ENCODE results near the gene GFPT1. TPM values are rescaled to one million over a fixed set of nuclear protein-coding genes. Genes with fewer than 3 reads are reported as not detected.

The GFPT1 gene
- total RNA-seq, 1 donor from 2014 or later, result 126 TPM

DNA sequence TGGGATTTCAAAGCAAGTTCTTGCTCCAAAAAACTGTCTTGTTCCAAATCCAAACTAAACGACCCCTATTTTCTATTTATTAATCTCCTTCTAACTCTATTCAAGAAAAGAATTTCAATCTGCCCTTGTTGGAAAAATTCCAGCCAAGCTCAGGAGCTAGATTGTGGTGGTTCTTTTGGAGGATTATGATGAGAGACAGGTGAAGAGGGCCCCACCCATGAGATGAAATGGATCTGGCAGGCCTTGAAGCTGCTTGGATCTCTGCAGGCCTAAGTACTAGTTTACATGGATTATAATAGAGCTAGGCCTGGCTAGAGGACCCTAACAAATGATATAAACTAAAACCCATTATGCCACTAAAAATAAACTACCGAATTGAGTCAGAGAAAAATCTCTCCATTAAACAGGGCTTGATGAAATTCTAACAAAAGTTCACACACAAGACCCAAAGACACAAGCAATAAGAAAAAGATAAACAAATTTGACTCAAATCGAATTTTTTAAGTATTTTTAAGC lies 101.6 kb downstream of the GFPT1 start:
- Histone ChIP-seq H3K9ac (ENCODE audit: low read length) (no peak overlapping the region), H3K4me1 (ENCODE audit: insufficient read depth, low read length) (no peaks in the 10 kb centered on the region), H3K27ac (ENCODE audit: low read depth, low read length) (no peak overlapping the region), H4K20me1 (ENCODE audit: insufficient read depth, low read length) (no peaks in the 10 kb centered on the region), H3K4me2 (ENCODE audit: low read length) (no peak overlapping the region), H3K36me3 (ENCODE audit: insufficient read depth, low read length) (no peaks in the 10 kb centered on the region), H3K4me3 (ENCODE audit: insufficient read depth, low read depth, low read length) (no peak overlapping the region), H3K9me3 (ENCODE audit: insufficient read depth, low read depth, low read length) (no peaks in the 10 kb centered on the region), H2AFZ (ENCODE audit: low read depth, low read length) (no peak overlapping the region), H3K27me3 (ENCODE audit: insufficient read depth, low read length) (no peaks in the 10 kb centered on the region), H3K79me2 (ENCODE audit: insufficient read depth, low read length) (no peaks in the 10 kb centered on the region)
- Mint-ChIP-seq H3K27ac (ENCODE audit: unreplicated experiment) (no peak overlapping the region), H3K4me3 (ENCODE audit: unreplicated experiment) (no peak overlapping the region), H3K9me3 (ENCODE audit: unreplicated experiment) (no peaks in the 10 kb centered on the region), H3K36me3 (ENCODE audit: low read depth, unreplicated experiment) (no peaks in the 10 kb centered on the region), H3K4me1 (ENCODE audit: low read depth, unreplicated experiment) (no peaks in the 10 kb centered on the region), H3K27me3 (ENCODE audit: low read depth, unreplicated experiment) (no peaks in the 10 kb centered on the region)
- TF ChIP-seq EZH2 (IDR thresholded peaks at IDR 0.05; ENCODE audit: insufficient read depth, low read length), result no peak
- TF ChIP-seq, protein P1, sequence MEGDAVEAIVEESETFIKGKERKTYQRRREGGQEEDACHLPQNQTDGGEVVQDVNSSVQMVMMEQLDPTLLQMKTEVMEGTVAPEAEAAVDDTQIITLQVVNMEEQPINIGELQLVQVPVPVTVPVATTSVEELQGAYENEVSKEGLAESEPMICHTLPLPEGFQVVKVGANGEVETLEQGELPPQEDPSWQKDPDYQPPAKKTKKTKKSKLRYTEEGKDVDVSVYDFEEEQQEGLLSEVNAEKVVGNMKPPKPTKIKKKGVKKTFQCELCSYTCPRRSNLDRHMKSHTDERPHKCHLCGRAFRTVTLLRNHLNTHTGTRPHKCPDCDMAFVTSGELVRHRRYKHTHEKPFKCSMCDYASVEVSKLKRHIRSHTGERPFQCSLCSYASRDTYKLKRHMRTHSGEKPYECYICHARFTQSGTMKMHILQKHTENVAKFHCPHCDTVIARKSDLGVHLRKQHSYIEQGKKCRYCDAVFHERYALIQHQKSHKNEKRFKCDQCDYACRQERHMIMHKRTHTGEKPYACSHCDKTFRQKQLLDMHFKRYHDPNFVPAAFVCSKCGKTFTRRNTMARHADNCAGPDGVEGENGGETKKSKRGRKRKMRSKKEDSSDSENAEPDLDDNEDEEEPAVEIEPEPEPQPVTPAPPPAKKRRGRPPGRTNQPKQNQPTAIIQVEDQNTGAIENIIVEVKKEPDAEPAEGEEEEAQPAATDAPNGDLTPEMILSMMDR (IDR thresholded peaks at IDR 0.05; ENCODE audit: insufficient read depth, low read depth, low read length), result no peak
- no peak for DNase-seq (ENCODE audit: low read depth)
- FAIRE-seq, result no peak

DNA sequence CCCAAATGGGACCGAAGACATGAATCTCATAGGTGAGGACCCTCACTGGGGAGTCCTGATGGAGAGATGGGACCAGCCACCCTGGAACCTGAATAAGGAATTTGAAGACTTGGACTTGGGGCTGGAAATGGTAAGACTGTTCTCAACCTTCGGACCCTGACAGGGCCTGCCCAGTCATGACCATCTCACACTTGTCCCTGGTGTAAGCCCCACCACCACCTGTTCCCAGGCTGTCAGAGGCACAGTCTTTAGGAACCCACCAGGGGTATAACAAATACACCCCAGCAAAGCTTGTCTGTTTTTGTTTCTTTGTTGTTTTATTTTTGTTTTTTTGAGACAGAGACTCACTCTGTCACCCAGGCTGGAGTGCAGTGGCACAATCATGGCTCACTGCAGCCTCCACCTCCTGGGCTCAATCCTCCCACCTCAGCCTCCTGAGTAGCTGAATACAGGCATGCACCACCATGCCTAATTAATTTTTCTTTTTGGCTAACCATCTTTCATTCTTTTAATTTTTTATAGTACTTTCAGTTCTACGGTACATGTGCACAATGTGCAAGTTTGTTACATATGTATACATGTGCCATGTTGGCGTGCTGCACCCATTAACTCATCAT lies 106.1 kb downstream of the GFPT1 start:
- Histone ChIP-seq H3K27me3 (ENCODE audit: insufficient read depth, low read length) (no peaks in the 10 kb centered on the region), H3K4me1 (ENCODE audit: insufficient read depth, low read length) (no peaks in the 10 kb centered on the region), H2AFZ (ENCODE audit: low read depth, low read length) (no peak overlapping the region), H3K36me3 (ENCODE audit: insufficient read depth, low read length) (no peaks in the 10 kb centered on the region), H4K20me1 (ENCODE audit: insufficient read depth, low read length) (no peaks in the 10 kb centered on the region), H3K4me3 (ENCODE audit: insufficient read depth, low read depth, low read length) (no peak overlapping the region), H3K4me2 (ENCODE audit: low read length) (no peak overlapping the region), H3K9ac (ENCODE audit: low read length) (no peak overlapping the region), H3K9me3 (ENCODE audit: insufficient read depth, low read depth, low read length) (no peaks in the 10 kb centered on the region), H3K79me2 (ENCODE audit: insufficient read depth, low read length) (no peaks in the 10 kb centered on the region), H3K27ac (ENCODE audit: low read depth, low read length) (no peak overlapping the region)
- no peaks in the 10 kb centered on the region for H3K4me1 Mint-ChIP-seq (ENCODE audit: low read depth, unreplicated experiment)
- TF ChIP-seq, protein P1 (IDR thresholded peaks at IDR 0.05; ENCODE audit: insufficient read depth, low read depth, low read length), result no peak
- TF ChIP-seq EZH2 (IDR thresholded peaks at IDR 0.05; ENCODE audit: insufficient read depth, low read length), result no peak
- peaks cover 1% of the 10 kb centered on the region for H3K9me3 Mint-ChIP-seq (ENCODE audit: unreplicated experiment)
- no peak for FAIRE-seq
- H3K36me3 Mint-ChIP-seq (ENCODE audit: low read depth, unreplicated experiment), result no peaks in the 10 kb centered on the region
- no peak for DNase-seq (ENCODE audit: low read depth)
- H3K4me3 Mint-ChIP-seq (ENCODE audit: unreplicated experiment), result no peak overlapping the region
- no peak overlapping the region for H3K27ac Mint-ChIP-seq (ENCODE audit: unreplicated experiment)
- no peaks in the 10 kb centered on the region for H3K27me3 Mint-ChIP-seq (ENCODE audit: low read depth, unreplicated experiment)

All from astrocyte (in vitro differentiated cells and primary cell).